Measurements from ENCODE around the gene C16orf46. TPM values are rescaled to one million over a fixed set of nuclear protein-coding genes. Genes with fewer than 3 reads are reported as not detected.
A peak's percentile ranks its signal among the peaks of the same experiment; 100 is the strongest.

Gene C16orf46
- total and polyA plus RNA-seq, 9 of the 15 experiments (the other 6 are each of a cell fraction or from before 2014, with no cell fraction given): 0.10 to 0.98 (median 0.41) TPM; not detected in 1

GRCh38 chr16:81097230-81097629 lies 20.2 kb upstream of the C16orf46 start (continued):
- TF ChIP-seq KDM5B (IDR thresholded peaks at IDR 0.05; ENCODE audit: insufficient replicate concordance, low read depth, low read length): no peak
- TF ChIP-seq KDM1A (IDR thresholded peaks at IDR 0.05): no peak
- TF ChIP-seq ZFP1 (CRISPR knock-in tag; IDR thresholded peaks at IDR 0.05): no peak
- TF ChIP-seq POLR2H (tag; IDR thresholded peaks at IDR 0.05; ENCODE audit: low read depth): no peak
- peak; percentile 45; the same call in 1 of the 2 replicates for TF ChIP-seq MAFG (tag; conservative IDR thresholded peaks at IDR 0.05)
- no peak for TF ChIP-seq ZNF699 (CRISPR knock-in tag; IDR thresholded peaks at IDR 0.05; ENCODE audit: insufficient replicate concordance)
- TF ChIP-seq SMAD4 (CRISPR knock-in tag; conservative IDR thresholded peaks at IDR 0.05): no peak; the same call in 1 of the 2 replicates
- TF ChIP-seq ELF2 (CRISPR knock-in tag; IDR thresholded peaks at IDR 0.05): no peak
- peak in 1 of 2 experiments; percentile 62; a peak in 1 of 4 replicates for TF ChIP-seq RCOR1 (IDR thresholded peaks at IDR 0.05; ENCODE audit: borderline replicate concordance in 1 of 2, low read depth in 2 of 2, low read length in 2 of 2)
- no peak for TF ChIP-seq MEIS2 (IDR thresholded peaks at IDR 0.05; ENCODE audit: partially characterized antibody)
- 0 out of 2 replicates have a peak, but pooled peaks have one; percentile 9 for TF ChIP-seq ETV1 (tag; conservative IDR thresholded peaks at IDR 0.05; ENCODE audit: low read depth)
- no peak for TF ChIP-seq CHAMP1 (IDR thresholded peaks at IDR 0.05)
- TF ChIP-seq MCM5 (IDR thresholded peaks at IDR 0.05; ENCODE audit: low read depth): no peak
- TF ChIP-seq ZNF695 (CRISPR knock-in tag; IDR thresholded peaks at IDR 0.05): no peak
- TF ChIP-seq RHOXF2B (CRISPR knock-in tag; conservative IDR thresholded peaks at IDR 0.05): no peak
- no peak for TF ChIP-seq ZNF79 (CRISPR knock-in tag; IDR thresholded peaks at IDR 0.05; ENCODE audit: low read depth)
- TF ChIP-seq PREB (CRISPR knock-in tag; IDR thresholded peaks at IDR 0.05): no peak
- no peak for TF ChIP-seq GABPA (tag; conservative IDR thresholded peaks at IDR 0.05; ENCODE audit: low read depth)
- 0 out of 2 replicates have a peak, but pooled peaks have one; percentile 58 for TF ChIP-seq ZNF592 (IDR thresholded peaks at IDR 0.05)
- TF ChIP-seq JUND (IDR thresholded peaks at IDR 0.05; ENCODE audit: borderline replicate concordance, low read depth, low read length): peak; percentile 29; the same call in 1 of the 2 replicates
- TF ChIP-seq JUND (tag; IDR thresholded peaks at IDR 0.05; ENCODE audit: borderline replicate concordance, low read depth, low read length): no peak
- no peak for TF ChIP-seq ZNF561 (CRISPR knock-in tag; conservative IDR thresholded peaks at IDR 0.05)
- TF ChIP-seq FOXA1 (IDR thresholded peaks at IDR 0.05; ENCODE audit: borderline replicate concordance): no peak
